H9 (cell line): ENCODE measurements around the gene CMTM4. TPM values are rescaled to one million over a fixed set of nuclear protein-coding genes. Genes with fewer than 3 reads are reported as not detected.

Experiments used
- DNase-seq: peaks from one replicate; pipeline ENCODE4 v3.0.0-alpha.2; 2017
- H2AFZ ChIP-seq: one replicate; pipeline ENCODE4 v1.6.1; 2013; ENCODE audit warnings: mild to moderate bottlenecking, low read length, control low read depth, moderate library complexity
- H2AK5ac ChIP-seq: 2 replicates; pipeline ENCODE4 v1.6.1; 2013; ENCODE audit warnings: low read length, control low read depth, mixed read lengths; ENCODE audit not compliant: insufficient read length
- H2BK120ac ChIP-seq: one replicate; pipeline ENCODE4 v1.6.1; 2013; ENCODE audit warnings: low read depth, mild to moderate bottlenecking, low read length, control low read depth, inconsistent platforms; ENCODE audit not compliant: poor library complexity, severe bottlenecking
- H2BK12ac ChIP-seq: 2 replicates; pipeline ENCODE4 v1.6.1; 2013; ENCODE audit warnings: low read length, control low read depth, mixed read lengths, low read depth; ENCODE audit not compliant: insufficient read length
- H2BK15ac ChIP-seq: 2 replicates; pipeline ENCODE4 v1.6.1; 2013; ENCODE audit warnings: low read depth, low read length, control low read depth
- H2BK20ac ChIP-seq: one replicate; pipeline ENCODE4 v1.6.1; 2013; ENCODE audit warnings: low read depth, mild to moderate bottlenecking, low read length, control low read depth, inconsistent platforms; ENCODE audit not compliant: poor library complexity, severe bottlenecking
- H2BK5ac ChIP-seq: 2 replicates; pipeline ENCODE4 v1.6.1; 2013; ENCODE audit warnings: low read length, control low read depth, mixed read lengths; ENCODE audit not compliant: insufficient read length
- H3K14ac ChIP-seq: 2 replicates; pipeline ENCODE4 v1.6.1; 2013; ENCODE audit warnings: low read length, control low read depth; ENCODE audit not compliant: insufficient read depth
- H3K18ac ChIP-seq: 2 replicates; pipeline ENCODE4 v1.6.1; 2013; ENCODE audit warnings: low read depth, mild to moderate bottlenecking, mixed read lengths, low read length, control low read depth; ENCODE audit not compliant: insufficient read length
- H3K23ac ChIP-seq: 2 replicates; pipeline ENCODE4 v1.6.1; 2013; ENCODE audit warnings: low read length, control low read depth, mixed read lengths, low read depth; ENCODE audit not compliant: insufficient read length
- H3K23me2 ChIP-seq: 2 replicates; pipeline ENCODE4 v1.6.1; 2013; ENCODE audit warnings: low read depth, mild to moderate bottlenecking, mixed read lengths, low read length, control low read depth; ENCODE audit not compliant: insufficient read length, poor library complexity, severe bottlenecking
- H3K27ac ChIP-seq: 2 replicates; pipeline ENCODE4 v1.5.1; 2013; ENCODE audit warnings: low read length, control low read depth, mixed read lengths, low read depth; ENCODE audit not compliant: insufficient read length
- H3K27me3 ChIP-seq: 2 replicates; pipeline ENCODE4 v1.6.1; 2013; ENCODE audit warnings: low read length, control low read depth, inconsistent platforms; ENCODE audit not compliant: insufficient read depth
- H3K4ac ChIP-seq: 2 replicates; pipeline ENCODE4 v1.6.1; 2013; ENCODE audit warnings: low read depth, mild to moderate bottlenecking, control low read depth, inconsistent platforms, low read length, moderate library complexity
- H3K4me1 ChIP-seq: 2 replicates; pipeline ENCODE4 v1.6.1; 2013; ENCODE audit warnings: low read length, control low read depth, inconsistent platforms; ENCODE audit not compliant: insufficient read depth
- H3K4me2 ChIP-seq: 2 replicates; pipeline ENCODE4 v1.6.1; 2013; ENCODE audit warnings: low read length, control low read depth, mixed read lengths; ENCODE audit not compliant: insufficient read length, insufficient read depth
- H3K56ac ChIP-seq: 2 replicates; pipeline ENCODE4 v1.6.1; 2013; ENCODE audit warnings: low read depth, mild to moderate bottlenecking, mixed read lengths, low read length, control low read depth; ENCODE audit not compliant: insufficient read length
- H3K79me1 ChIP-seq: 2 replicates; pipeline ENCODE4 v1.6.1; 2013; ENCODE audit warnings: low read depth, mild to moderate bottlenecking, moderate library complexity, low read length, control low read depth, inconsistent platforms; ENCODE audit not compliant: insufficient read depth, poor library complexity, severe bottlenecking
- H3K79me2 ChIP-seq: 2 replicates; pipeline ENCODE4 v1.6.1; 2013; ENCODE audit warnings: low read length, control low read depth, inconsistent platforms; ENCODE audit not compliant: insufficient read depth
- H3K9ac ChIP-seq: 2 replicates; pipeline ENCODE4 v1.6.1; 2013; ENCODE audit warnings: low read length, control low read depth, mixed read lengths; ENCODE audit not compliant: insufficient read length; ENCODE audit errors: extremely low read depth
- H3K9me3 ChIP-seq: one replicate; pipeline ENCODE4 v1.6.1; 2013; ENCODE audit warnings: low read depth, low read length, inconsistent platforms; ENCODE audit not compliant: control insufficient read depth
- H3T11ph ChIP-seq: one replicate; pipeline ENCODE4 v1.6.1; 2013; ENCODE audit warnings: mild to moderate bottlenecking, low read length, control low read depth, inconsistent platforms
- H4K20me1 ChIP-seq: one replicate; pipeline ENCODE4 v1.6.1; 2013; ENCODE audit not compliant: control insufficient read depth, insufficient read length, insufficient read depth
- H4K5ac ChIP-seq: 2 replicates; pipeline ENCODE4 v1.6.1; 2013; ENCODE audit warnings: low read depth, mild to moderate bottlenecking, mixed read lengths, low read length, control low read depth; ENCODE audit not compliant: insufficient read length
- H4K8ac ChIP-seq: replicated peaks from 2 replicates; pipeline ENCODE4 v1.6.1; 2013; ENCODE audit warnings: low read length, control low read depth, mixed read lengths, low read depth; ENCODE audit not compliant: insufficient read length
- H4K91ac ChIP-seq: 2 replicates; pipeline ENCODE4 v1.6.1; 2013; ENCODE audit warnings: low read depth, mild to moderate bottlenecking, moderate library complexity, mixed read lengths, low read length, control low read depth; ENCODE audit not compliant: insufficient read length
- H3K27ac Mint-ChIP-seq, 3 experiments: 2 replicates in 2 of 3; 3 replicates in 1 of 3; pipeline ENCODE4 v1.8.0; 2020 to 2021; ENCODE audit warnings: mixed read lengths in 3 of 3, mild to moderate bottlenecking in 1 of 3, moderate library complexity in 1 of 3
- H3K27me3 Mint-ChIP-seq: 2 replicates; pipeline ENCODE4 v1.8.0; 2021; ENCODE audit warnings: low read depth, mild to moderate bottlenecking, moderate library complexity, mixed read lengths
- H3K36me3 Mint-ChIP-seq, 3 experiments: 2 replicates in 2 of 3; 3 replicates in 1 of 3; pipeline ENCODE4 v1.8.0; 2020 to 2021; ENCODE audit warnings: low read depth in 3 of 3, mixed read lengths in 3 of 3; ENCODE audit not compliant: insufficient read depth in 1 of 3
- H3K4me1 Mint-ChIP-seq, 2 experiments: 2 replicates each; pipeline ENCODE4 v1.8.0; 2020; ENCODE audit warnings: mixed read lengths in 2 of 2
- H3K4me3 Mint-ChIP-seq, 2 experiments: 2 replicates in 1 of 2; 3 replicates in 1 of 2; pipeline ENCODE4 v1.8.0; 2020 to 2021; ENCODE audit warnings: mild to moderate bottlenecking in 2 of 2, mixed read lengths in 2 of 2, moderate library complexity in 1 of 2
- H3K9me3 Mint-ChIP-seq, 2 experiments: 2 replicates in 1 of 2; 3 replicates in 1 of 2; pipeline ENCODE4 v1.8.0; 2020; ENCODE audit warnings: mild to moderate bottlenecking in 2 of 2, mixed read lengths in 2 of 2, moderate library complexity in 1 of 2
- CTCF ChIP-seq: fragments of 200-600 bp; sonication (generic); conservative IDR thresholded peaks from 3 replicates; pipeline ENCODE4 v1.8.0; 2021; ENCODE audit warnings: antibody characterized with exemption, mild to moderate bottlenecking
- WGBS: extraction: QIAGEN DNeasy Blood & Tissue Kit; methylation state at CpG from one replicate; pipeline ENCODE4 v1.1.7; 2013; ENCODE audit warnings: missing lambda C conversion rate, low lambda C conversion rate, mixed read lengths; ENCODE audit not compliant: insufficient read length; ENCODE audit errors: extremely low coverage; 5-methylcytosine and 5-hydroxymethylcytosine counted together
- total RNA-seq: library from RNA; stranded (reverse); gene quantifications from 2 replicates; pipeline ENCODE4 v1.2.1, GENCODE V29; 2021

The CMTM4 gene
- total RNA-seq, 1 experiment from 2014 or later: 40.5 TPM

DNA sequence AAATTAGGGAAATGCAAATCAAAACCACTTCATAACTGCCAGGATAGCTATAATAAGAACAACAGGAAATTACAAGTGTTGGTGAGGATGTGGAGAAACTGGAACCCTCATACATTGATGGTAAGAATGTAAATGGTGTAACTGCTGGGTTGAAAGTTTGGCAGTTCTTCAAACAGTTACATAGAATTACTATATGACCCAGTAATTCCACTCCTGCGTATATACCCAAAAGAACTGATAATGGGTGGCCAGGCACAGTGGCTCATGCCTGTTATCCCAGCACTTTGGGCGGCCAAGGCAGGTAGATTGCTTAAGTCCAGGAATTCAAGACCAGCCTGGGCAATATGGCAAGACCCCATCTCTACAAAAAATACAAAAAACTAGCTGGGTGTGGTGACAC is 4.5 kb upstream of the CMTM4 start:
- Histone ChIP-seq H3K27ac (no peak overlapping the region), H2BK120ac (no peak overlapping the region), H4K8ac (no peak overlapping the region), H3K4me2 (no peak overlapping the region), H3K4ac (no peak overlapping the region), H3K4me1 (no peaks in the 10 kb centered on the region), H2BK5ac (no peak overlapping the region), H3K14ac (no peak overlapping the region), H4K20me1 (no peaks in the 10 kb centered on the region), H2BK15ac (no peak overlapping the region), H3K79me2 (no peaks in the 10 kb centered on the region), H2BK12ac (no peak overlapping the region), H3K79me1 (no peaks in the 10 kb centered on the region), H3K18ac (no peak overlapping the region), H4K91ac (no peak overlapping the region), H4K5ac (no peak overlapping the region), H2AK5ac (no peak overlapping the region), H3K23ac (no peak overlapping the region), H3K9ac (no peak overlapping the region), H3K56ac (no peak overlapping the region), H3K23me2 (peaks cover under 1% of the 10 kb centered on the region), H3K27me3 (no peaks in the 10 kb centered on the region), H3K9me3 (no peaks in the 10 kb centered on the region), H2AFZ (no peak overlapping the region), H2BK20ac (no peak overlapping the region), H3T11ph (no peak overlapping the region)
- Mint-ChIP-seq H3K36me3 (no peaks in the 10 kb centered on the region), H3K9me3 (no peaks in the 10 kb centered on the region; a peak in 1 of 5 replicates), H3K4me3 (no peak overlapping the region), H3K27ac (no peak overlapping the region), H3K27me3 (peaks cover 18% of the 10 kb centered on the region), H3K4me1 (peaks cover 9 to 10% of the 10 kb centered on the region in 2 experiments)
- no peak for DNase-seq
- WGBS: no CpG with 5 or more reads among the region's 2 CpGs
- no peak for TF ChIP-seq CTCF
